NCI-H82 treated with DMSO at 0.1 percent for 48 hours (cell line): ENCODE data around the gene FLACC1.
"Not testable (repeated sequence)": the region's sequence is repeated elsewhere in the genome, so short reads cannot be mapped to it uniquely, and the experiment has no call there.

Experiments used
- DNase-seq: peaks from one replicate; lab custom pipeline; 2025; ENCODE audit not compliant: unreplicated experiment; lab: John Stamatoyannopoulos, UW

Gene FLACC1

GRCh38 chr2:201357221-201357620 is at the start of gene FLACC1:
Gene FLACC1 (minus strand): TSS chr2:201357345. CDS start chr2:201351404, 5,941 bp downstream.
- peak; percentile 55 for DNase-seq

- DNase-seq = no peak
These were observed 49.0 kb upstream of the FLACC1 start for GRCh38 chr2:201406077-201406662.

- DNase-seq = peak; percentile 28
These were observed 47.6 kb upstream of the FLACC1 start for GRCh38 chr2:201404699-201405280.

GRCh38 chr2:201403880-201404279 is 46.7 kb upstream of the FLACC1 start:
- no peak for DNase-seq

DNA sequence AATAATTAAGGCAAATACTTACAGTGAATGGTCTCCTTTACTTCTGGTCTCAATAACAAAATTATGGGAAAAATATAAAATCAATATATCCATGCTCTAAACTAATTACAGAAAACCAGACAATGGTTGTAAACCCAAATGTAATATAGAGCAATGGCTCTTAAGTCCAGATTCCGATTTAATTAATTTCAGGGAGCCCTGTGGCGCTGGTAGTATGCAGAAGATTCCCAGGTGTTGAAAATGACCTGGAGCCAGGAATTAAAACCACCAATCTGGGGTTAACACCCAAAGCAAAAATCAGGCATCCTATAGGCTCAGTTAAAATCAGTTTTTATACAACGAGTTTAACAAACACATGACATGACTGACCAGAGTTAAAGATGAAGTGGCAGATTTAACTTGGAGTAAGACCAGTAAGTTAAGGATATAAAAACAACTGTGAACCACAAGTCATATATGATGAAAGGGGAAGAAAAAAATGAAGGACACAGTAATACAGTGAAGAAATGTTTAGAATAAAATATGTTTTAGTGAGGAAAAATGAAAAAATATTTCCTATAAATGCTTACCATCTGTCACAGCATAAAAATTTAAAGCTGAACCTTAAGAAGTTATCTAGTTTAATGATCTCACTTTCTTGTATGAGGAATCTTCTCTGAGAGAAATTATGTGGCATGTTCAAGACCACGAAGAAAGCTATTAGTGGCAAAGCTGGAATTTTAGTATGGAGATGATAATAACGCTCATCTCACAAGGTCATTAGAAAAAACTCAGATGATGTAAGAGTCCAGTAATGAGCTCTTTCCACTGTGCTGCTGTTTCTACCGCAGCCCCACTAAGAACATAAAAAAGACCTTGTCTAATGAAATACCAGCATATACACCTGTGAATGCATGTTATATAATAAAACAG is 45.8 kb upstream of the FLACC1 start:
- DNase-seq = no peak

GRCh38 chr2:201401815-201402214 is 44.7 kb upstream of the FLACC1 start:
- DNase-seq = no peak

DNA sequence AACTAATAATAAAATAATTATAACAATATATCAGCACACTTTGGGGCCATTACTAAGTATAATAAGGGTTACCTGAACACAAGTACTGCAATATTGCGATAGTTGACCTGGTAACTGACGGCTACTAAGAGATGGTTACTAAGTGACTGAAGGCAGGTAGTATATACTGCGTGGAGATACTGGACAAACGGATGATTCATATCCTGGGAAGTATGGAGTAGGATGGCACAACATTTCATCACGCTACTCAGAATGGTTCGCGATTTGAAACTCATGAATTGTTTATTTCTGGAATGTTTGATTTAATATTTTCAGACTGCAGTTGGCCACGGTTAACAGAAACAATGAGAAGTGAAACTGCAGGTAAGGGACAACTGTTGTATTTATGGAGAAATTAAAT is 39.5 kb upstream of the FLACC1 start:
- no peak for DNase-seq

- DNase-seq = no peak
These were observed 26.0 kb upstream of the FLACC1 start for GRCh38 chr2:201383136-201383535.

DNA sequence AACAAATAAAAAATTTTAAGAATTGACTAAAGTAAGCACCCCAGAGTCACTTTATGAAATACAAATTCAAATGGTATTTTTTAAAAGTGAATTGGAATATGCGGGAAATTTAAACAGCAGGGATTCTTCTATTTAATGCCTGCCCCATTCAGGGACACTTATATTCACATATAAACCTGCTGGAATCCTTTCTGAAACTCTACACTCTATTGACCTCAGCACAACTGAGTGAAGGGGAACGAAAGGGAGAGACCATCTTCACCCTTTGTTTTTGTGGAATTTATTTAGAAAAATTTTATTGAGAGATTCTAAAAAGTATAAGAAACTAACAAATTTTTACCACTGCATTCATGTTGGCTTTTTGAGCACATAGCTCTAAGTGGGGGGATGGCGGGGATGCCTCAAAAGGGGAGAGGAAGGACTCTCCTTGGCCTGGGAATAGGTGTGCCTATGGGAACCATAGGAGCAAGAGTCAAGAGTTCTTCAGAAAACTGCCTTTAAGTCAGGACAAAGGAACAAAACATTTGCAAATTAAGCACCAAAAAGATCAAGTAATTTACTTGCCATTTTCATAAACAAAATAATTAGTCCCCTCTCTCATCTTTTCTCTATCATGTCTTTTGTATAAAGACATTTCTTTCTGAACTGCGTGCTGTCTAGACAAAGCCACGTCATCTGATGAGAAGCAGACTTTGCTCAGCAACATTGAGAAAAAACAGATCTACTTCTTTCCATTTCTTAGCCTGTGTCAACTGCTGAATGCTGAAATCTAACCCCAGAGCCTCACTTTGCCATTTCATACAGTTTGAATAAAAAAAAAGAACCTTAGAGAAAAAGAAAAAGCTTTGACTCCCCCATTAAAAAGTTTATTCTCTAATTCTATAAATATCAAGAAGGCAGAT is 21.6 kb upstream of the FLACC1 start:
- no peak for DNase-seq

DNA sequence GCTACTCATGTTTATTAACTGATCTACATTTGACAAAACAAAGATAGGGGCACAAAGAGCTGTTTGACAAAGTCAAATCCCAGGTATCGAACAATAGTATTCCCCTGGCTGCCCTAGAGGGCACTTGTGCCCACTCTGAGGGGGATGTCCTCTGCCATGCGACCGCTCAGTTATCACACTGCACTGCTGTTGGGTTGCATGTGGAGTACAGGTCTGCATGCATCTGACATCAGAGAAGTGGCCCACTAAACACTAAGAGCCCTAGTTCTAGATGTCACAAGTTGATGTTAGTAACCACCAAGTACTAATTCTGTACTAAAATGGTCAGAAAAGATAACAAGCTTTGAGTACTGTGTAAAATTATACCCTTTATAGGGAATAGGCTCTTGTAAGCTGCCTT is 20.1 kb upstream of the FLACC1 start:
- no peak for DNase-seq

GRCh38 chr2:201369775-201370174 is 12.6 kb upstream of the FLACC1 start:
- DNase-seq = no peak

- not testable (repeated sequence) for DNase-seq
These were observed 12.2 kb upstream of the FLACC1 start for GRCh38 chr2:201369318-201369717.

DNA sequence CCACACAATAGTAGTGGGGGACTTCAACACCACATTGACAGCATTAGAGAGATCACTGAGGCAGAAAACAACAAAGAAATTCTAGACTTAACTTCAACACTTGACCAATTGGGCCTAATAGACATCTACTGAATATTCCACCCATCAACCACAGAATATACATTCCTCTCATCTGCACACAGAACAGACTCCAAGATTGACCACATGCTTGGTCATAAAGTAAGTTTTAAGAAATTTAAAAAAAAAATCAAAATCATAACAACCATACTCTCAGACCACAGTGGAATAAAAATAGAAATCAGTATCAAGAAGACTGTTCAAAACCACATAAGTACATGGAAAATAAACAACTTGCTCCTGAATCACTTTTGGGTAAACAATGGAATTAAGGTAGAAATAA is 9.0 kb upstream of the FLACC1 start:
- no peak for DNase-seq

DNA sequence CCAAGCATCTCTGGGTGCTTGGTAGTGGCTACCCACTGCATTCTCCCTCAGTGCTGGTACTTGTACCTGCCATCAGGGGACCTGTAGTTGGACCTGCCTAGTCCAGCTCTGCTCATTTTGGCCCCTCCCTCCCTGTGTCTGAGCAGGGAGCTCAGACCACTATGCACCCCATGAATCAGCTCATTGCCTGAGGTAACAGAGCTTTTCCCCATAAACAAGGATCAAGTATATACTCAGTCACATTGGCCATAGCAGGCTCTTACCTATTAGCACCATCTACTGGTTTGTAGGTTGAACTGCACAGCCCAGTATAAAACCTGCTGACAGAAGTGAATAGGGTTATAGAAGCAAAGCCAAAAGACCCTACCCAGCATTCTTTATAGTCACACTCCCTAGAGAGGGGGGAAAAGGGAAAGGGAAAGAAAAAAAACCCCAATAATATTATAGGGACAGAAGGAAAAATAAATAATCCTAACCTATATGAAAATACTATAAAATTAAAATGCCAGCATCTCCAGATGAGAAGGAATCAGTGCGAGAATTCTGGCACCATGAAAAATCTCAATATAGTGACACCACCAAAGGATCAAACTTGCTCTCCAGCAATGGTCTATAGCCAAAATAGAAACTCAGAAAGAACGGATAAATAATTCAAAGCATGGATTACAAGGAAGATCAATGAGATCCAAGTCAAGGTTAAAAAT is 6.9 kb upstream of the FLACC1 start:
- peak; percentile 65 for DNase-seq

- DNase-seq = no peak
These were observed 5.3 kb upstream of the FLACC1 start for GRCh38 chr2:201362396-201362795.

GRCh38 chr2:201361078-201361733 is 4.1 kb upstream of the FLACC1 start:
- no peak for DNase-seq

DNA sequence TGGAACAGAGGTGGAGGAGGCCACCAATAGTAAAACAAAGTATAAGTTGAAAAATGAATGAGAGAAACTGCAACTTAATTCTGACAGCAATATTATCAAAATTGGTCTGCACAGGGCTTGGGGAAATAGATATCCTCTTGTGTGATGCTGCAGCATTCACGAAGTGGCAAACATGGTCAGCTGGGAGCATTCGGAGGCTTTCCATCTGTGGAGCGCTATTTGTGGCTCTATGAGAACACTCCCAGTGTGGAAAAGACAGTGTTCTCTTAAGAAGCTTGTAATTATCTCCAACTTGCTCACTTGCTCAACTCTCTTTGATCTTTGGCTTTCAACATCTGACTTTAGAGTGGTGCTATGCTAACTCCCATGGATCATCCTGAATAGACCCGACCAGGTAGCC is 3.1 kb upstream of the FLACC1 start:
- DNase-seq = no peak

GRCh38 chr2:201358684-201359083 is 1.5 kb upstream of the FLACC1 start:
- DNase-seq = no peak

DNA sequence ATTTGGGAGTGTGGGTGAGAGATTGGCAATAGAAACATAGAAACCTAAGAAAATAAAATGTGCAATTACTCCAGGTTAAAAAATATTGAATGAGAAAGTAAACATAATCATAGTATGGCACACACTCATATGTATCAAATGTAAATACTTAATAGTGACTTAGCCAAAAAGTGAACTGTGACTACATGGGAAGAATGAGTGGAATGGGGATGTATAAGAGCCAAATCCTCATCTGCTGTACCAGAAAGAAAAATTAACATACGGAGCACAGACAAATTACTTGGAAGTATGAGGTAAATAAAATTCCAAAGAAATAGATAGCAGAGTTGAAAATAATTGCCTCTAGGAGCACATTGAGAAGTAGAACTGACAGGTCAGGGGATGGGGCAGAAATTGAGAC is 4.0 kb downstream of the FLACC1 start:
- DNase-seq = no peak

GRCh38 chr2:201350879-201351278 is 6.3 kb downstream of the FLACC1 start:
- DNase-seq = no peak
